PC-3 (cell line): ENCODE data around the gene ARL5C.

Experiments
- CTCF ChIP-seq: fragments of 300-600 bp; sonication (generic); conservative IDR thresholded peaks from 2 replicates; pipeline ENCODE4 v1.5.1; 2017; ENCODE audit warnings: antibody characterized with exemption, low read depth, mild to moderate bottlenecking, low read length
- EZH2phosphoT487 ChIP-seq: fragments of 300-600 bp; sonication (generic); IDR thresholded peaks from 2 replicates; pipeline ENCODE4 v1.6.1; 2018; ENCODE audit warnings: mild to moderate bottlenecking, antibody characterized with exemption, low read length, borderline replicate concordance

- no peak for TF ChIP-seq EZH2phosphoT487
- TF ChIP-seq CTCF, result no peak
Observed at GRCh38 chr17:39177256-39177655, 11.3 kb upstream of the ARL5C start.
